Cardiac atrium fibroblast (primary cell): ENCODE results near the gene CCDC15. TPM values are rescaled to one million over a fixed set of nuclear protein-coding genes. Genes with fewer than 3 reads are reported as not detected.

Source experiments
- total RNA-seq: library from RNA; depleted of rRNA; stranded (reverse); fragments of >200 nt; gene quantifications from 2 replicates; pipeline ENCODE4 v1.2.3, GENCODE V29; 2015

The CCDC15 gene
- 0.97 and 3.1 TPM in 2 replicates for total RNA-seq

GRCh38 chr11:124953753-124954589, at the start of gene CCDC15:
Gene CCDC15, plus strand, starts transcription at chr11:124954202. Its CDS starts 531 bp downstream, at chr11:124954733.

GRCh38 chr11:124918950-124919349, 35.1 kb upstream of the CCDC15 start, which contains the start of gene HEPN1:
Gene HEPN1, plus strand, starts transcription at chr11:124919250.

GRCh38 chr11:124935548-124936514, 18.2 kb upstream of the CCDC15 start, which contains the start of gene HEPACAM:
Gene HEPACAM, minus strand, starts transcription at chr11:124936047. Its CDS starts 41 bp downstream, at chr11:124936006.

GRCh38 chr11:125062931-125063428, 109.0 kb downstream of the CCDC15 start, which contains the start of gene SLC37A2:
Gene SLC37A2, plus strand, starts transcription at chr11:125063305. Its CDS starts 63 bp downstream, at chr11:125063368.

Other genes starting within 250 kb of the CCDC15 start
- 0.16 and 0.36 TPM in 2 replicates for gene NRGN, start 214.3 kb upstream of the CCDC15 start, total RNA-seq
- not detected in 2 replicates for gene VSIG2, start 201.9 kb upstream of the CCDC15 start, total RNA-seq
- 2.2 and 15.2 TPM in 2 replicates for gene ESAM, start 191.9 kb upstream of the CCDC15 start, total RNA-seq
- gene MSANTD2, start 153.8 kb upstream of the CCDC15 start, total RNA-seq = 5.8 and 19.1 TPM in 2 replicates
- gene ROBO3, start 88.8 kb upstream of the CCDC15 start, total RNA-seq = 16.0 and 36.5 TPM in 2 replicates
- 25.6 and 32.9 TPM in 2 replicates for gene ROBO4, start 56.3 kb upstream of the CCDC15 start, total RNA-seq
- gene HEPN1, start 35.0 kb upstream of the CCDC15 start, total RNA-seq = not detected in 2 replicates
- gene HEPACAM, start 18.2 kb upstream of the CCDC15 start, total RNA-seq = not detected in 2 replicates
- 0.16 and 0.18 TPM in 2 replicates for gene SLC37A2, start 109.1 kb downstream of the CCDC15 start, total RNA-seq
- gene TMEM218, start 157.4 kb downstream of the CCDC15 start, total RNA-seq = 26.7 and 29.8 TPM in 2 replicates
- gene PKNOX2, start 210.5 kb downstream of the CCDC15 start, total RNA-seq = 2.5 and 4.7 TPM in 2 replicates